ENCODE results near the gene C11orf21. TPM values are rescaled to one million over a fixed set of nuclear protein-coding genes. Genes with fewer than 3 reads are reported as not detected.

Gene C11orf21
- total RNA-seq, 4 donors from 2014 or later: 0.39 to 2.4 (median 1.1) TPM

- H3K27ac ChIP-seq: no peak overlapping the region
- H3K4me3 ChIP-seq: no peak overlapping the region
- TF ChIP-seq POLR2A (IDR thresholded peaks at IDR 0.05) (no peak), EP300 (IDR thresholded peaks at IDR 0.05) (no peak), CTCF (IDR thresholded peaks at IDR 0.05) (no peak)
- no peaks in the 10 kb centered on the region for H3K36me3 ChIP-seq
- DNase-seq (ENCODE audit: low spot score in 2 of 2): no peak
- peaks cover 0 to 32% of the 10 kb centered on the region in 2 donors for H3K27me3 ChIP-seq
- H3K9me3 ChIP-seq: no peaks in the 10 kb centered on the region
- H3K4me1 ChIP-seq: peaks cover 0 to 32% (median 8%) of the 10 kb centered on the region in 4 donors
- 91 to 92% methylated on average over 26 of the region's 26 CpGs for WGBS, 2 donors
These were observed 35.0 kb downstream of the C11orf21 start for GRCh38 chr11:2266586-2267305.

DNA sequence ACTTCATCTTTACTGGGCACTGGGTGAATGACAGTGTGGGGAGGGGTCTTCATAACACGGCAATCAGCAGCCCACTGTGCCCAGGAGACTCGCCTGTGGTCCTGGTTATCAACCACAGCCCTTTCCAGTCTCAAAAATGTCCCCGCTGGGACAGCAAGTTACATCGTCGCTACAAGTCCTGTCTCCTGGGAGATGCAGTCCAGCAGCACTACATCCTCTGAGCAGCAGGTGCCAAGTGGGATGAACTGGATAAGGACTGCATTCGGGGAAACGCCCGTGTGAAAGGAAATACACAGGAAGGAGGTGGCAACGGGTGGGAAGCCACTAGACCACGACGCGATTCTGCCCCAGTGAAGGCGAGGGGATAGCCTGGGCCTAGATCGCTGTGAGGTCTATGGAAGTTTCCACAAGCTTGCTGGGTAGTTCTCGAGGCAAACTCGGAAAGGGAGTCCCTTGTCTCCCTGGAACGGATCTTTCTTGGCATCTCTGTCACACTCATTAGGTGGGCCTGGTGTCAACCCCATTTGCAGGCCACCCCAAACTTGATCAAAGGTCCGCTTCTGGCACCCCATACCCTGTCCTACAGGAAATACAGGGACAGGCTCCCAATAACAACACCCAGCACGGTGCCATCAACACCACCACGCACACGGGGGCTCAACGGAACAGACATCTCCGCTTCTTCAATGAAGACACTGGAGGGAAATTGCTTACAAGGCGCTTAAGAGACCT lies 35.7 kb downstream of the C11orf21 start:
- 73 to 74% methylated on average over 23 to 24 of the region's 24 CpGs for WGBS, 2 donors
- H3K4me1 ChIP-seq: peaks cover 0 to 27% (median 7%) of the 10 kb centered on the region in 4 donors
- DNase-seq (ENCODE audit: low spot score in 2 of 2): no peak
- H3K4me3 ChIP-seq: no peak overlapping the region
- TF ChIP-seq POLR2A (IDR thresholded peaks at IDR 0.05): no peak
- no peak for TF ChIP-seq EP300 (IDR thresholded peaks at IDR 0.05)
- no peak for TF ChIP-seq CTCF (IDR thresholded peaks at IDR 0.05)
- no peaks in the 10 kb centered on the region for H3K9me3 ChIP-seq
- peak overlapping the region in 1 of 4 donors; percentile 20 for H3K27ac ChIP-seq
- H3K36me3 ChIP-seq: no peaks in the 10 kb centered on the region
- H3K27me3 ChIP-seq: peaks cover 0 to 25% of the 10 kb centered on the region in 2 donors

DNA sequence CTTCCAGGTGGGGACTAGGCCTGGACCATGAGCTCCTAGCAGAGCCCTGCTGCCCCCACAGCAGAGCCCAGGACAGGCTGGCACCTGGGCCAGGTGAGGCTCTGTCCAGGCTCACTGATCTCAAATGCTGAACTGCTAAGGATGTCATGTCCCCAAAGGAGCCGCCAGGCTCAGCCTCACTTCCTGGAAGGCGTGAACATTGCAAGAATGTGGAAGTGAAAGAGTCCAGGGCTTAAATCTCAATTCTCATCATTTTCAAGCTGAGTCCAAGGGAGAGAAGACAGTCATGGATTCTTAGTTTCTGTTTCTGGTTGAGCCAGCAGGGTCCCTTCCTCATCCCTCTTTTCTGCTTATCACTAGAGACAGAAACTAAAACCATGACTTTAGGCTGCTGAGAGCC lies 36.3 kb downstream of the C11orf21 start:
- 36 to 47% methylated on average over 2 of the region's 2 CpGs for WGBS, 2 donors
- no peak for DNase-seq (ENCODE audit: low spot score in 2 of 2)

DNA sequence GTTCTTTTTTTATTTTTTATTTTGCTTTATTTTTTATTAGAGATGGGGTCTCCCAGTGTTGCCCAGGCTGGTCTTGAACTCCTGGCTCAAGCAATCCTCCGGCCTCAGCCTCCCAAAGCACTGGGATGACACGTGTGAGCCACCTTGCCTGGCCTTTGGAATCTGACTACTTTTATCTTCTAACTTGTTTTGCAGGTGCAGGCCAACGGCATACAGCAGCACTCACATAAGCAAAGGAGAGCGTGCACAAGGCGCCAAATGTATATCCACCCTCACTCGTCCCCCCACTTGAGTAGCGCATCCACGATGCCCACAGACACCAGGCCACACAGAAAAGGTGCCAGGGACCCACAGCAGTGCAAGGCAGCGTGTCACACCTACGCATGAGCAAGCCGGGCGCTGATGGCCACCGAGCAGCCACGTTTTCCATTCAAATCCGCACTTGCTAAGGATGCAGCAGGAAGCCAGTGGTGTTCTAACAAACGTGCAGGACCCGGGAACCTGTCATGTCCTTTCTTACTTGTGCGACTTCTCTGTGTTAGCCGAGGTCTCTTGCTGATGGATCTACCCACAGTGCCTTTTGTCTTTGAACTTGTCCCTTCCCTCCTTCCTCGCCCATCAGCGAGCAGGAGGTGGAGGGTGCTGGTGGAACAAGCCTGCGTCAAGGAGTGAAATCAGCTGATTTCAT lies 37.2 kb downstream of the C11orf21 start:
- H3K4me3 ChIP-seq: no peak overlapping the region
- no peak overlapping the region for H3K27ac ChIP-seq
- 82 to 85% methylated on average over 22 of the region's 22 CpGs for WGBS, 2 donors
- no peaks in the 10 kb centered on the region for H3K9me3 ChIP-seq
- peaks cover 0 to 12% (median under 1%) of the 10 kb centered on the region in 4 donors for H3K4me1 ChIP-seq
- peaks cover 0 to 14% of the 10 kb centered on the region in 2 donors for H3K27me3 ChIP-seq
- TF ChIP-seq CTCF (IDR thresholded peaks at IDR 0.05): no peak
- TF ChIP-seq EP300 (IDR thresholded peaks at IDR 0.05): no peak
- no peak for TF ChIP-seq POLR2A (IDR thresholded peaks at IDR 0.05)
- no peak for DNase-seq (ENCODE audit: low spot score in 2 of 2)
- no peaks in the 10 kb centered on the region for H3K36me3 ChIP-seq

More for the DNA sequence above, 36.3 kb downstream of the C11orf21 start:
- no peak overlapping the region for H3K4me3 ChIP-seq
- peak overlapping the region in 1 of 4 donors; percentile 20 for H3K27ac ChIP-seq
- no peaks in the 10 kb centered on the region for H3K36me3 ChIP-seq
- H3K27me3 ChIP-seq: peaks cover 0 to 19% of the 10 kb centered on the region in 2 donors
- H3K4me1 ChIP-seq: peaks cover 0 to 21% (median 4%) of the 10 kb centered on the region in 4 donors
- no peak for TF ChIP-seq CTCF (IDR thresholded peaks at IDR 0.05)
- TF ChIP-seq EP300 (IDR thresholded peaks at IDR 0.05): peak in 1 of 2 donors; percentile 10
- H3K9me3 ChIP-seq: no peaks in the 10 kb centered on the region
